GM12878 (cell line): ENCODE data around the gene RHPN2. TPM values are rescaled to one million over a fixed set of nuclear protein-coding genes. Genes with fewer than 3 reads are reported as not detected.

Experiments used
- ATAC-seq: fragments of 200-7000 bp; cut with Tn5 transposase; 3 replicates; pipeline ENCODE4 v1.9.1; 2020; ENCODE audit warnings: mild to moderate bottlenecking, moderate library complexity
- BruUV-seq: library from RNA; stranded (reverse); fragments of 400-500 nt; replicated peaks from 2 replicates; lab custom pipeline; 2021; lab: Mats Ljungman, UMichigan
- CTCF ChIA-PET: fragments of 300-600 bp; sonication (Branson Sonifier 250); formaldehyde crosslinking; extraction: SDS; loops from one replicate; lab custom pipeline; 2021; ENCODE audit warnings: inconsistent platforms; lab: Yijun Ruan, JAX
- POLR2A ChIA-PET: fragments of 350-600 bp; formaldehyde crosslinking; extraction: SDS; loops from one replicate; lab custom pipeline; 2021; ENCODE audit warnings: inconsistent platforms; lab: Charles Lee
- RAD21 ChIA-PET: fragments of 300-600 bp; sonication (Branson Sonifier 250); formaldehyde crosslinking; loops from one replicate; lab custom pipeline; 2023; ENCODE audit warnings: antibody characterized with exemption; ENCODE audit not compliant: unreplicated experiment; lab: Charles Lee
- SMC1A ChIA-PET: fragments of 300-600 bp; sonication (Branson Sonifier 250); formaldehyde crosslinking; loops from one replicate; lab custom pipeline; 2023; ENCODE audit not compliant: unreplicated experiment, uncharacterized antibody; lab: Charles Lee
- DNase-seq: peaks from one replicate; pipeline ENCODE4 v3.0.0-alpha.2; 2011; ENCODE audit warnings: low read depth, low spot score
- FAIRE-seq: peaks from 3 replicates; lab custom pipeline; 2011; peaks lifted over from hg19 to GRCh38; lab: Jason Lieb, UNC
- H2AFZ ChIP-seq: 2 replicates; pipeline ENCODE4 v1.6.0; 2011; ENCODE audit warnings: low read depth, low read length, control low read depth; ENCODE audit not compliant: control insufficient read depth
- H3K27ac ChIP-seq: 2 replicates; pipeline ENCODE4 v1.5.1; 2011; ENCODE audit warnings: control low read depth; ENCODE audit not compliant: control insufficient read depth, insufficient read depth
- H3K27me3 ChIP-seq, 2 experiments: replicated peaks in 1 of 2; 2 replicates each; pipeline versions ENCODE4 v1.6.0 to v1.6.1; 2011; ENCODE audit warnings: low read length in 1 of 2; ENCODE audit not compliant: control insufficient read depth in 2 of 2, insufficient read depth in 2 of 2
- H3K36me3 ChIP-seq, 2 experiments: 2 replicates each; pipeline ENCODE4 v1.5.1; 2011; ENCODE audit warnings: low read length in 1 of 2; ENCODE audit not compliant: control insufficient read depth in 2 of 2, insufficient read depth in 2 of 2
- H3K4me1 ChIP-seq: 2 replicates; pipeline ENCODE4 v1.6.1; 2011; ENCODE audit warnings: mild to moderate bottlenecking, low read length, moderate library complexity, mixed read lengths; ENCODE audit not compliant: control insufficient read depth, insufficient read depth
- H3K4me2 ChIP-seq: 2 replicates; pipeline ENCODE4 v1.6.0; 2011; ENCODE audit warnings: control low read depth; ENCODE audit not compliant: control insufficient read depth, insufficient read depth
- H3K4me3 ChIP-seq: fragments of 200-600 bp; sonication (generic); 2 replicates; pipeline ENCODE4 v1.5.1; 2016
- H3K79me2 ChIP-seq: 2 replicates; pipeline ENCODE4 v1.6.0; 2011; ENCODE audit warnings: low read length; ENCODE audit not compliant: control insufficient read depth, insufficient read depth
- H3K9ac ChIP-seq: 2 replicates; pipeline ENCODE4 v1.8.0; 2011; ENCODE audit warnings: low read length, control low read depth, mixed read lengths; ENCODE audit not compliant: control insufficient read depth, insufficient read depth
- H3K9me3 ChIP-seq: replicated peaks from 3 replicates; pipeline ENCODE4 v1.5.1; 2011; ENCODE audit warnings: mild to moderate bottlenecking, low read length; ENCODE audit not compliant: control insufficient read depth, insufficient read depth
- H4K20me1 ChIP-seq: 2 replicates; pipeline ENCODE4 v1.6.0; 2011; ENCODE audit not compliant: control insufficient read depth, insufficient read depth
- ASH2L ChIP-seq: fragments of 300-600, 200-600 bp; sonication (generic); IDR thresholded peaks from 2 replicates; pipeline ENCODE4 v1.6.1; 2017; ENCODE audit warnings: low read depth, mild to moderate bottlenecking, borderline replicate concordance
- BCL11A ChIP-seq: IDR thresholded peaks from 2 replicates; pipeline ENCODE4 v1.6.1; 2011; ENCODE audit warnings: low read depth, low read length
- CBX3 ChIP-seq: fragments of 200-600 bp; sonication (generic); IDR thresholded peaks from 2 replicates; pipeline ENCODE4 v1.6.1; 2016; ENCODE audit warnings: low read depth, borderline replicate concordance
- DPF2 ChIP-seq: fragments of 450-650 bp; IDR thresholded peaks from 2 replicates; pipeline ENCODE4 v1.6.1; 2017; ENCODE audit warnings: mild to moderate bottlenecking
- GATAD2B ChIP-seq: fragments of 450-650 bp; conservative IDR thresholded peaks from 2 replicates; pipeline ENCODE4 v1.6.1; 2017; ENCODE audit warnings: low read depth, mild to moderate bottlenecking, moderate library complexity
- JUNB ChIP-seq: IDR thresholded peaks from 2 replicates; pipeline ENCODE4 v1.6.1; 2016; ENCODE audit warnings: antibody characterized with exemption, mild to moderate bottlenecking
- KDM1A ChIP-seq: fragments of 200-600 bp; sonication (generic); IDR thresholded peaks from 2 replicates; pipeline ENCODE4 v1.6.1; 2016; ENCODE audit warnings: borderline replicate concordance
- MEF2A ChIP-seq: IDR thresholded peaks from 2 replicates; pipeline ENCODE4 v1.6.1; 2011; ENCODE audit warnings: low read depth, mild to moderate bottlenecking, low read length, moderate library complexity; ENCODE audit not compliant: insufficient read depth
- MEF2B ChIP-seq: fragments of 450-650 bp; IDR thresholded peaks from 2 replicates; pipeline ENCODE4 v1.6.1; 2018; ENCODE audit warnings: mild to moderate bottlenecking, moderate library complexity; ENCODE audit not compliant: partially characterized antibody, poor library complexity, severe bottlenecking
- MTA3 ChIP-seq: IDR thresholded peaks from 2 replicates; pipeline ENCODE4 v1.6.1; 2012; ENCODE audit warnings: low read length, inconsistent platforms, borderline replicate concordance
- MXI1 ChIP-seq: fragments of 150-350 bp; IDR thresholded peaks from 2 replicates; pipeline ENCODE4 v1.6.1; 2011; ENCODE audit warnings: low read depth, mild to moderate bottlenecking, inconsistent platforms, low read length, improper control_type of control experiment
- NR2C1 ChIP-seq: fragments of 450-650 bp; IDR thresholded peaks from 2 replicates; pipeline ENCODE4 v1.6.1; 2017; ENCODE audit warnings: antibody characterized with exemption, mild to moderate bottlenecking, moderate library complexity
- POLR2A ChIP-seq: IDR thresholded peaks from 2 replicates; pipeline ENCODE4 v1.6.1; 2011; ENCODE audit warnings: low read depth, mild to moderate bottlenecking, low read length
- SKIL ChIP-seq: fragments of 450-650 bp; IDR thresholded peaks from 2 replicates; pipeline ENCODE4 v1.6.1; 2017; ENCODE audit warnings: mild to moderate bottlenecking, low read depth, inconsistent platforms; ENCODE audit not compliant: poor library complexity, severe bottlenecking
- STAT1 ChIP-seq: fragments of 450-650 bp; conservative IDR thresholded peaks from 2 replicates; pipeline ENCODE4 v1.6.1; 2014; ENCODE audit warnings: antibody characterized with exemption, mild to moderate bottlenecking
- TARDBP ChIP-seq: IDR thresholded peaks from 2 replicates; pipeline ENCODE4 v1.6.1; 2016; ENCODE audit warnings: borderline replicate concordance
- TBL1XR1 ChIP-seq: IDR thresholded peaks from 2 replicates; pipeline ENCODE4 v1.6.1; 2012; ENCODE audit warnings: low read depth, low read length, improper control_type of control experiment
- TCF12 ChIP-seq: IDR thresholded peaks from 2 replicates; pipeline ENCODE4 v1.6.1; 2011; ENCODE audit warnings: low read depth, mild to moderate bottlenecking, low read length
- TCF3 ChIP-seq: IDR thresholded peaks from 2 replicates; pipeline ENCODE4 v1.6.1; 2012; ENCODE audit warnings: low read depth, mild to moderate bottlenecking, low read length, borderline replicate concordance; ENCODE audit not compliant: insufficient read depth
- YBX1 ChIP-seq: fragments of 450-650 bp; IDR thresholded peaks from 2 replicates; pipeline ENCODE4 v1.6.1; 2016; ENCODE audit warnings: antibody characterized with exemption
- WGBS: methylation state at CpG from one replicate; pipeline ENCODE4 v1.1.6; 2016; ENCODE audit warnings: low lambda C conversion rate; ENCODE audit not compliant: insufficient replicate concordance, insufficient coverage; ENCODE audit errors: missing lambda C conversion rate; 5-methylcytosine and 5-hydroxymethylcytosine counted together
- in situ Hi-C: fragments of 300-500 bp; cut with MboI; formaldehyde crosslinking; loops from 9 replicates; pipeline ENCODE4 v1.14.3; 2018; ENCODE audit warnings: mixed read lengths
- intact Hi-C: fragments of 100-400 bp; cut with micrococcal nuclease; formaldehyde crosslinking; loops from one replicate; pipeline ENCODE4 v1.14.2; 2022; ENCODE audit not compliant: unreplicated experiment
- polyA plus RNA-seq, 11 experiments: library from polyadenylated mRNA; depleted of rRNA in 4 of 11; unstranded in 6 of 11; stranded (reverse) in 5 of 11; fragments of >200 nt; fragmentation: Nextera tagmentation in 4 of 11; fragmentation: Illumina TruSeq in 1 of 11; extraction: Ambion mirVana in 4 of 11; extraction: Trizol in 1 of 11; gene quantifications; 1 replicate in 1 of 11; 2 replicates in 10 of 11; pipeline versions ENCODE4 v1.2.1 to v1.2.3, GENCODE V29; 2011 to 2016; ENCODE audit warnings: inconsistent platforms in 2 of 11, missing spikeins in 2 of 11, low read depth in 1 of 11
- total RNA-seq, 4 experiments: library from RNA; depleted of rRNA in 3 of 4; stranded (reverse); fragments of >200 nt in 3 of 4; fragmentation: Illumina TruSeq in 1 of 4; extraction: Trizol in 1 of 4; gene quantifications; 2 replicates each; pipeline versions ENCODE4 v1.2.1 to v1.2.3, GENCODE V29; 2013 to 2021

The RHPN2 gene
- total and polyA plus RNA-seq, 10 of the 15 experiments (the other 5 are each of a cell fraction or from before 2014, with no cell fraction given), result 0.71 to 7.4 (median 3.7) TPM

- no peak for TF ChIP-seq TARDBP
These were observed 7.2 kb upstream of the RHPN2 start (continued) for GRCh38 chr19:33071887-33072286.

GRCh38 chr19:33067121-33067520 is 2.4 kb upstream of the RHPN2 start:
- Histone ChIP-seq H3K9me3 (no peaks in the 10 kb centered on the region), H3K4me3 (no peak overlapping the region), H2AFZ (no peak overlapping the region), H3K27me3 (no peaks in the 10 kb centered on the region; a peak in 1 of 4 replicates), H3K27ac (no peak overlapping the region), H3K79me2 (no peaks in the 10 kb centered on the region; the same call in 1 of the 2 replicates), H3K4me2 (no peak overlapping the region), H3K36me3 (no peaks in the 10 kb centered on the region), H3K4me1 (peaks cover 7% of the 10 kb centered on the region; the same call in 1 of the 2 replicates), H4K20me1 (no peaks in the 10 kb centered on the region), H3K9ac (no peak overlapping the region)
- ATAC-seq (no peak), FAIRE-seq (no peak), DNase-seq (no peak)
- no peak for TF ChIP-seq GATAD2B
- TF ChIP-seq DPF2, result no peak
- TF ChIP-seq BCL11A, result no peak
- no peak for TF ChIP-seq MEF2A
- TF ChIP-seq NR2C1, result no peak
- no peak for TF ChIP-seq POLR2A
- no peak for TF ChIP-seq STAT1
- TF ChIP-seq KDM1A, result no peak
- TF ChIP-seq TBL1XR1, result no peak
- no peak for TF ChIP-seq MTA3
- TF ChIP-seq CBX3, result no peak
- no peak for TF ChIP-seq MXI1
- TF ChIP-seq JUNB, result no peak
- no peak for TF ChIP-seq TCF12
- TF ChIP-seq YBX1, result no peak
- no peak for TF ChIP-seq TCF3
- no peak for TF ChIP-seq SKIL
- no peak for TF ChIP-seq ASH2L
- no peak for TF ChIP-seq MEF2B
- ChIA-PET SMC1A (no interaction called here), RAD21 (no interaction called here), CTCF (no interaction called here), POLR2A (no interaction called here)
- intact Hi-C loops, result no loop called here
- WGBS, result 69% methylated on average over 8 of the region's 8 CpGs
- no TSS peak for BruUV-seq
- in situ Hi-C loops, result no loop called here
